ENCODE data around the gene B4GALNT3.
"Not testable (repeated sequence)": the region's sequence is repeated elsewhere in the genome, so short reads cannot be mapped to it uniquely, and the experiment has no call there.

Gene B4GALNT3

GRCh38 chr12:573232-573631 is 113.5 kb downstream of the B4GALNT3 start:
- Mint-ChIP-seq H3K4me1 (peaks cover 51% of the 10 kb centered on the region), H3K27ac (no peak overlapping the region), H3K4me3 (no peak overlapping the region), H3K36me3 (ENCODE audit: low read depth) (no peaks in the 10 kb centered on the region), H3K27me3 (ENCODE audit: low read depth, poor library complexity) (peaks cover 8% of the 10 kb centered on the region), H3K9me3 (peaks cover 10% of the 10 kb centered on the region)
- no peak for DNase-seq
- TF ChIP-seq, protein P1, sequence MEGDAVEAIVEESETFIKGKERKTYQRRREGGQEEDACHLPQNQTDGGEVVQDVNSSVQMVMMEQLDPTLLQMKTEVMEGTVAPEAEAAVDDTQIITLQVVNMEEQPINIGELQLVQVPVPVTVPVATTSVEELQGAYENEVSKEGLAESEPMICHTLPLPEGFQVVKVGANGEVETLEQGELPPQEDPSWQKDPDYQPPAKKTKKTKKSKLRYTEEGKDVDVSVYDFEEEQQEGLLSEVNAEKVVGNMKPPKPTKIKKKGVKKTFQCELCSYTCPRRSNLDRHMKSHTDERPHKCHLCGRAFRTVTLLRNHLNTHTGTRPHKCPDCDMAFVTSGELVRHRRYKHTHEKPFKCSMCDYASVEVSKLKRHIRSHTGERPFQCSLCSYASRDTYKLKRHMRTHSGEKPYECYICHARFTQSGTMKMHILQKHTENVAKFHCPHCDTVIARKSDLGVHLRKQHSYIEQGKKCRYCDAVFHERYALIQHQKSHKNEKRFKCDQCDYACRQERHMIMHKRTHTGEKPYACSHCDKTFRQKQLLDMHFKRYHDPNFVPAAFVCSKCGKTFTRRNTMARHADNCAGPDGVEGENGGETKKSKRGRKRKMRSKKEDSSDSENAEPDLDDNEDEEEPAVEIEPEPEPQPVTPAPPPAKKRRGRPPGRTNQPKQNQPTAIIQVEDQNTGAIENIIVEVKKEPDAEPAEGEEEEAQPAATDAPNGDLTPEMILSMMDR (IDR thresholded peaks at IDR 0.05), result no peak

- H3K4me3 Mint-ChIP-seq, result no peak overlapping the region
- no peak for DNase-seq
- TF ChIP-seq, protein P1 (IDR thresholded peaks at IDR 0.05), result no peak
- peaks cover 4% of the 10 kb centered on the region for H3K27me3 Mint-ChIP-seq (ENCODE audit: low read depth, poor library complexity)
- peaks cover 10% of the 10 kb centered on the region for H3K9me3 Mint-ChIP-seq
- H3K27ac Mint-ChIP-seq, result no peak overlapping the region
- H3K36me3 Mint-ChIP-seq (ENCODE audit: low read depth), result no peaks in the 10 kb centered on the region
- peaks cover 61% of the 10 kb centered on the region for H3K4me1 Mint-ChIP-seq
Measured at GRCh38 chr12:574475-575128, 114.9 kb downstream of the B4GALNT3 start.

- Mint-ChIP-seq H3K4me1 (peaks cover 63% of the 10 kb centered on the region), H3K36me3 (ENCODE audit: low read depth) (no peaks in the 10 kb centered on the region), H3K9me3 (peaks cover 10% of the 10 kb centered on the region), H3K27ac (no peak overlapping the region), H3K27me3 (ENCODE audit: low read depth, poor library complexity) (peaks cover 4% of the 10 kb centered on the region), H3K4me3 (no peak overlapping the region)
- TF ChIP-seq, protein P1 (IDR thresholded peaks at IDR 0.05), result no peak
- no peak for DNase-seq
Measured at GRCh38 chr12:575129-575502, 115.4 kb downstream of the B4GALNT3 start.

DNA sequence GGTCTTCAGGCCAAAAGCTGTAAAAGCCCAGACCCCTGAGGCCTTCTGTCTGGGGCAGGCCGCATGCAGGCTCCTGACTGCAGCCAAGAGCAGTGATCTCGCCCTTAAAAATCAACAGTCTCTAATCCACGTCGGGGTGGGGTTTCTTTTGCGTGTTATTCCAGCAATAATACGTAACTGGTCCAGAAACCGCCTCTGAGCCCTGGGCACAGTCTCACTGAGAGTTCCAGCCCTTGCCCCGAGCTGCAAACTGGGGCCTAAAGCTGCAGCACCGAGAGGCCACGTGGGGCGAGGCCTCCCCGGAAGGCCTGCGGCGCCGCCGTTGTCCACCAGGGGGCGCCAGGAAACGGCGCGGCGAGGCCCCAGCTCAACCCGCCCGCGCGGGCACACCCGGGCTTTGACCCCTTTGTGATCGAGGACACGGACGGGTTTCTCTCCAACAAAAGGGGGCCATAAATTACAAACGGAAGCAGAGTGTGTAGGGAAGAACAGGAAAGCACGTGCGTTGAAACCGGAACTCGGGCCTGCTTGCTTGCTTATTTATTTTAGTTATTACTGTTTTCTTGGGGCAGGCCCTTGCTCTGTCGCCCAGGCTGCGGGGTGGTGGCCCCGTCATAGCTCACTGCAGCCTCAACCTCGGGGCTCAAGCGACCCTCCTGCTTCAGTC is 116.3 kb downstream of the B4GALNT3 start:
- peaks cover 63% of the 10 kb centered on the region for H3K4me1 Mint-ChIP-seq
- no peak overlapping the region for H3K4me3 Mint-ChIP-seq
- no peak overlapping the region for H3K27ac Mint-ChIP-seq

DNA sequence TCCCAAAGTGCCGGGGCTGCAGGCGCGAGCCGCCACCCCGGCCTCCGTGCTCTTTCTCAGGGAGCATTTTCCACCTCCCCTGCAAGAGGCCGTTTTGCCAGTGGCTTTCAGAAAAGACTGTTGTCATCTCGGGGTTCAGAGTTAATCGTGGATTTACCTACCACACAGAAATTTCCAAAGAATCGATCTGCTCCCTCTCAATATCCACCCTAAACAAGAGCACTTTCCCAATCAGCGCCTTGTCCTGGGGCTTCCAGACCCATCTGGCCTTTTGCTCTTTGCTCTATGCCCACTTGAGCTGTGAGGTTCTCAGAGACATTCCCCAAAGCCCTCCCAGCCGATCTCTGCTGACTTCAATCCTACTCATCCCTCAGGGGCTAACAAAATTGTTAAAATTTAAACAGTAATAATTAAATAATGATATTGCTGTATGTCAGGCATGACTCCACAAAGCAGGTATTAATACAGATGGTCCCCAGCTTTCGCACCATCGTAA is 116.9 kb downstream of the B4GALNT3 start:
- Mint-ChIP-seq H3K36me3 (ENCODE audit: low read depth) (no peaks in the 10 kb centered on the region), H3K27ac (no peak overlapping the region), H3K4me3 (no peak overlapping the region), H3K4me1 (peaks cover 57% of the 10 kb centered on the region), H3K9me3 (peaks cover 10% of the 10 kb centered on the region), H3K27me3 (ENCODE audit: low read depth, poor library complexity) (peaks cover 11% of the 10 kb centered on the region)
- TF ChIP-seq, protein P1 (IDR thresholded peaks at IDR 0.05), result no peak
- no peak for DNase-seq

More for the DNA sequence above, 116.3 kb downstream of the B4GALNT3 start:
- Mint-ChIP-seq H3K9me3 (peaks cover 10% of the 10 kb centered on the region), H3K27me3 (ENCODE audit: low read depth, poor library complexity) (peaks cover 11% of the 10 kb centered on the region), H3K36me3 (ENCODE audit: low read depth) (no peaks in the 10 kb centered on the region)
- DNase-seq, result peak; percentile 89
- TF ChIP-seq, protein P1 (IDR thresholded peaks at IDR 0.05), result peak; percentile 98

DNA sequence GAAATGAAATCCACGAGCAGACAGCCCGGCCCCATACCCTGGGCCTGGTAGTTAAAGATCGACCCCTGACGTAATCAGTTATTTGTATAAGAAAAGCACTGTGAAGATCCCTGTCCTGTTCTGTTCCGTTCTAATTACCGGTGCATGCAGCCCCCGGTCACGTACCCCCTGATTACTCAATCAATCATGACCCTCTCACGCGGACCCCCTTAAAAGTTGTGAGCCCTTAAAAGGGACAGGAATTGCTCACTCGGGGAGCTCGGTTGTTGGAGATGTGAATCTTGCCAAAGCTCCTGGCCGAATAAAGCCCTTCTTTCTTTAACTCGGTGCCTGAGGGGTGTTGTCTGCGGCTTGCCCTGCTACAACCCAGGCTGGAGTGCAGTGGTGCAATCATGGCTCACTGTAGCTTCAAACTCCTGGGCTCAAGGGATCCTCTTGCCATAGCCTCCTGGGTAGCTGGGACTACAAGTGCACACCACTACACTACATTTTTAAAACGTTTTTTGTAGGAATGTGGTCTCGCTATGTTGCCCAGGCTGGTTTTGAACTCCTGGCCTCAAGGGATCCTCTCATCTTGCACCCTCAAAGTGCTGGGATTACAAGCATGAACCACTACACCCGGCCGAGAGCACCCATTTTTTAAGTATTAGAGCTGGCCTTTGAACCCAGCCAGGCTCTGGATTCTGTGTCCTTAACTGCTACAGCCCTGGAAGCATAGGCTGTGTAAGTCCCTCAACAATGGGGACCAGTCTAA is 118.4 kb downstream of the B4GALNT3 start:
- H3K4me3 Mint-ChIP-seq; H3K27ac Mint-ChIP-seq; H3K36me3 Mint-ChIP-seq (ENCODE audit: low read depth); DNase-seq: not testable (repeated sequence)
- Mint-ChIP-seq H3K27me3 (ENCODE audit: low read depth, poor library complexity) (peaks cover 11% of the 10 kb centered on the region), H3K4me1 (peaks cover 52% of the 10 kb centered on the region), H3K9me3 (peaks cover 10% of the 10 kb centered on the region)

All from nephron progenitor cell (in vitro differentiated cells).